GM20000 (cell line): Measurements from ENCODE around the gene FRG1.
A peak's percentile ranks its signal among the peaks of the same experiment; 100 is the strongest.
"Not testable (repeated sequence)": the region's sequence is repeated elsewhere in the genome, so short reads cannot be mapped to it uniquely, and the experiment has no call there.

Experiments used
- DNase-seq: peaks from one replicate; pipeline ENCODE4 v3.0.0; 2012; ENCODE audit warnings: low spot score
- CTCF ChIP-seq: IDR thresholded peaks from 2 replicates; pipeline ENCODE4 v1.5.1; 2012; ENCODE audit warnings: mild to moderate bottlenecking, control low read depth; ENCODE audit errors: extremely low read depth, missing control alignments

FRG1 gene

GRCh38 chr4:189988877-189989431, 48.3 kb downstream of the FRG1 start:
- TF ChIP-seq CTCF: no peak
- peak; percentile 31 for DNase-seq

- DNase-seq: not testable (repeated sequence)
Measured at GRCh38 chr4:189989941-189990340, 49.3 kb downstream of the FRG1 start.
